ENCODE measurements around the gene ERP44. TPM values are rescaled to one million over a fixed set of nuclear protein-coding genes. Genes with fewer than 3 reads are reported as not detected.

The ERP44 gene
- total RNA-seq, 1 experiment from 2014 or later = 9.4 TPM

- Histone ChIP-seq H2AFZ (ENCODE audit: low read depth, low read length, poor library complexity, severe bottlenecking) (no peak overlapping the region), H3K9me2 (ENCODE audit: insufficient read depth) (no peaks in the 10 kb centered on the region), H3K27me3 (ENCODE audit: insufficient read depth, low read length) (no peaks in the 10 kb centered on the region), H3K27ac (ENCODE audit: low read depth, low read length) (no peak overlapping the region), H3K9me3 (ENCODE audit: control insufficient read depth in 1 of 2, insufficient read depth in 1 of 2, low read depth in 1 of 2, low read length in 2 of 2) (no peaks in the 10 kb centered on the region), H3K4me3 (replicated peaks in 1 of 2; ENCODE audit: low read depth in 1 of 2, low read length in 2 of 2) (no peak overlapping the region), H3K9ac (ENCODE audit: low read length) (no peak overlapping the region), H4K20me1 (ENCODE audit: insufficient read depth) (peaks cover 12% of the 10 kb centered on the region; the same call in 1 of the 2 replicates), H3K79me2 (ENCODE audit: insufficient read depth, low read length) (peaks cover 86% of the 10 kb centered on the region), H3K36me3 (ENCODE audit: control insufficient read depth in 1 of 2, insufficient read depth in 2 of 2, low read length in 2 of 2) (no peaks in the 10 kb centered on the region), H3K4me1 (ENCODE audit: control insufficient read depth in 1 of 2, insufficient read depth in 2 of 2, low read length in 2 of 2) (no peaks in the 10 kb centered on the region), H3K4me2 (ENCODE audit: low read length) (no peak overlapping the region)
- no TSS peak for BruUV-seq (replicated peaks)
- TF ChIP-seq, protein P1, sequence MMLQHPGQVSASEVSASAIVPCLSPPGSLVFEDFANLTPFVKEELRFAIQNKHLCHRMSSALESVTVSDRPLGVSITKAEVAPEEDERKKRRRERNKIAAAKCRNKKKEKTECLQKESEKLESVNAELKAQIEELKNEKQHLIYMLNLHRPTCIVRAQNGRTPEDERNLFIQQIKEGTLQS (IDR thresholded peaks at IDR 0.05) = no peak
- TF ChIP-seq, protein P2, sequence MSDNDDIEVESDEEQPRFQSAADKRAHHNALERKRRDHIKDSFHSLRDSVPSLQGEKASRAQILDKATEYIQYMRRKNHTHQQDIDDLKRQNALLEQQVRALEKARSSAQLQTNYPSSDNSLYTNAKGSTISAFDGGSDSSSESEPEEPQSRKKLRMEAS (IDR thresholded peaks at IDR 0.05) = no peak
- TF ChIP-seq POLR2A (IDR thresholded peaks at IDR 0.05; ENCODE audit: borderline replicate concordance, extremely low read depth, insufficient read depth, insufficient read length) (no peak), JUND (IDR thresholded peaks at IDR 0.05) (no peak), EZH2phosphoT487 (IDR thresholded peaks at IDR 0.05; ENCODE audit: borderline replicate concordance) (no peak), EGR1 (IDR thresholded peaks at IDR 0.05; ENCODE audit: low read depth) (no peak)
- ChIA-PET POLR2A (no interaction called here), RAD21 (ENCODE audit: low non-redundant PET in 1 of 2, low total read pairs in 2 of 2, uncharacterized antibody in 2 of 2, unreplicated experiment in 2 of 2) (no interaction called here), CTCF (no interaction called here)
- intact Hi-C loops (cut with micrococcal nuclease) = no loop called here
- no peak for DNase-seq (ENCODE audit: low read depth, low spot score)
- no peak for ATAC-seq
Measured at GRCh38 chr9:100088202-100088601, 10.6 kb downstream of the ERP44 start.

DNA sequence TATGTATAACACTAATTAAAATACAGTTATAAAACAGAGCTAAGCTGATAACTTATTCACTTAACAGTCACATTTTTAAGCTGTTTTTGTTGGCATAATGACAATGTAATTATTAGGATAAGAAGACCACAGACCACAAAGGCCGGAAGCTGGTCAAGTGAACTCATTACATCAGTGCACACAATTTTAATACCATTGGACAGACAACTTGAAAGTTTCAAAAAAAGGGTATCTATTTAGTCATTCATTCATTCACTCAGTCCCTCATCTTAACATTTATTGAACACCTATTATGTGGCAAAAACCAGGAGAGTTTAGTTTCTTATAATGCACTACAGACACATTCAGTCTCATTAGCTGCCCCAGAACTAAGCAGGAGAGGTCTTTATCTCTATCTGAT lies 11.6 kb downstream of the ERP44 start:
- peaks cover 83% of the 10 kb centered on the region for H3K79me2 ChIP-seq (ENCODE audit: insufficient read depth, low read length)
- no peaks in the 10 kb centered on the region for H3K27me3 ChIP-seq (ENCODE audit: insufficient read depth, low read length)
- no peak overlapping the region for H3K4me3 ChIP-seq (replicated peaks in 1 of 2; ENCODE audit: low read depth in 1 of 2, low read length in 2 of 2)
- intact Hi-C loops (cut with micrococcal nuclease) = no loop called here
- H3K9me3 ChIP-seq (ENCODE audit: control insufficient read depth in 1 of 2, insufficient read depth in 1 of 2, low read depth in 1 of 2, low read length in 2 of 2) = no peaks in the 10 kb centered on the region
- RAD21 ChIA-PET (ENCODE audit: low non-redundant PET in 1 of 2, low total read pairs in 2 of 2, uncharacterized antibody in 2 of 2, unreplicated experiment in 2 of 2) = no interaction called here
- no peak overlapping the region for H2AFZ ChIP-seq (ENCODE audit: low read depth, low read length, poor library complexity, severe bottlenecking)
- no peaks in the 10 kb centered on the region for H3K9me2 ChIP-seq (ENCODE audit: insufficient read depth)
- no peaks in the 10 kb centered on the region for H3K4me1 ChIP-seq (ENCODE audit: control insufficient read depth in 1 of 2, insufficient read depth in 2 of 2, low read length in 2 of 2)
- no peaks in the 10 kb centered on the region for H3K36me3 ChIP-seq (ENCODE audit: control insufficient read depth in 1 of 2, insufficient read depth in 2 of 2, low read length in 2 of 2)
- TF ChIP-seq EZH2phosphoT487 (IDR thresholded peaks at IDR 0.05; ENCODE audit: borderline replicate concordance) (no peak), ZBTB33 (IDR thresholded peaks at IDR 0.05; ENCODE audit: extremely low read depth, insufficient replicate concordance, low read length) (no peak), ELF1 (IDR thresholded peaks at IDR 0.05; ENCODE audit: borderline replicate concordance, low read depth) (no peak), RAD21 (IDR thresholded peaks at IDR 0.05; ENCODE audit: low read depth) (no peak), SIN3A (IDR thresholded peaks at IDR 0.05; ENCODE audit: low read depth) (no peak), POLR2AphosphoS5 (IDR thresholded peaks at IDR 0.05; ENCODE audit: low read depth, low read length) (no peak), CEBPB (IDR thresholded peaks at IDR 0.05; ENCODE audit: low read depth) (no peak), CTCF (IDR thresholded peaks at IDR 0.05 in 2 of 3, conservative IDR thresholded peaks at IDR 0.05 in 1 of 3; ENCODE audit: borderline replicate concordance in 1 of 3, insufficient read depth in 1 of 3, low read depth in 2 of 3, low read length in 2 of 3) (no peak), POLR2A (IDR thresholded peaks at IDR 0.05; ENCODE audit: borderline replicate concordance, extremely low read depth, insufficient read depth, insufficient read length) (no peak), ZNF274 (IDR thresholded peaks at IDR 0.05; ENCODE audit: low read depth, low read length) (no peak), JUND (IDR thresholded peaks at IDR 0.05) (no peak), CBX3 (IDR thresholded peaks at IDR 0.05; ENCODE audit: low read depth) (no peak), SRF (IDR thresholded peaks at IDR 0.05; ENCODE audit: low read depth) (no peak), FOSL1 (IDR thresholded peaks at IDR 0.05; ENCODE audit: low read depth) (no peak), EGR1 (IDR thresholded peaks at IDR 0.05; ENCODE audit: low read depth) (no peak)
- no peak overlapping the region for H3K9ac ChIP-seq (ENCODE audit: low read length)
- H3K27ac ChIP-seq (ENCODE audit: low read depth, low read length) = no peak overlapping the region
- peaks cover 12% of the 10 kb centered on the region; the same call in 1 of the 2 replicates for H4K20me1 ChIP-seq (ENCODE audit: insufficient read depth)
- POLR2A ChIA-PET = no interaction called here
- H3K4me2 ChIP-seq (ENCODE audit: low read length) = no peak overlapping the region
- no peak for DNase-seq (ENCODE audit: low read depth, low spot score)
- CTCF ChIA-PET = no interaction called here
- no peak for ATAC-seq
- no TSS peak for BruUV-seq (replicated peaks)

All from HCT116 (cell line).